ENCODE data around the gene ATAD5. TPM values are rescaled to one million over a fixed set of nuclear protein-coding genes. Genes with fewer than 3 reads are reported as not detected.
A peak's percentile ranks its signal among the peaks of the same experiment; 100 is the strongest.

Gene ATAD5
- total RNA-seq, 4 donors from 2014 or later: 1.1 to 1.6 (median 1.3) TPM

DNA sequence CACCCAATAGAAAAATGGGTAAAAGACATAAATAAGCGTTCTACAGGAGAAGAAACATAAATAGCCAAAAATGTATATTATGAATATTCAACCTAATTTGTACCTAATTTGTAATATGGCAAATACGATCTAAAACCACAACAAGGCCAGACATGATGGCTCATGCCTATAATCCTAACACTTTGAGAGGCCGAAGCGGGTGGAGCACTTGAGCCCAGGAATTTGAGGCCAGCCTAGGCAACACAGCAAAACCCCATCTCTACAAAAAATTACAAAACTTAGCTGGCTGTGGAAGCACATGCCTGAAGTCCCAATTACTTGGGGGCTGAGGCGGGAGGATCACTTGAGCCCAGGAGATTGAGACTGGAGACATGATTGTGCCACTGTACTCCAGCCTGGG, 37.4 kb upstream of the ATAD5 start:
- intact Hi-C loops (cut with DNase I): no loop called here
- TF ChIP-seq POLR2A (IDR thresholded peaks at IDR 0.05): no peak
- TF ChIP-seq, protein P1, sequence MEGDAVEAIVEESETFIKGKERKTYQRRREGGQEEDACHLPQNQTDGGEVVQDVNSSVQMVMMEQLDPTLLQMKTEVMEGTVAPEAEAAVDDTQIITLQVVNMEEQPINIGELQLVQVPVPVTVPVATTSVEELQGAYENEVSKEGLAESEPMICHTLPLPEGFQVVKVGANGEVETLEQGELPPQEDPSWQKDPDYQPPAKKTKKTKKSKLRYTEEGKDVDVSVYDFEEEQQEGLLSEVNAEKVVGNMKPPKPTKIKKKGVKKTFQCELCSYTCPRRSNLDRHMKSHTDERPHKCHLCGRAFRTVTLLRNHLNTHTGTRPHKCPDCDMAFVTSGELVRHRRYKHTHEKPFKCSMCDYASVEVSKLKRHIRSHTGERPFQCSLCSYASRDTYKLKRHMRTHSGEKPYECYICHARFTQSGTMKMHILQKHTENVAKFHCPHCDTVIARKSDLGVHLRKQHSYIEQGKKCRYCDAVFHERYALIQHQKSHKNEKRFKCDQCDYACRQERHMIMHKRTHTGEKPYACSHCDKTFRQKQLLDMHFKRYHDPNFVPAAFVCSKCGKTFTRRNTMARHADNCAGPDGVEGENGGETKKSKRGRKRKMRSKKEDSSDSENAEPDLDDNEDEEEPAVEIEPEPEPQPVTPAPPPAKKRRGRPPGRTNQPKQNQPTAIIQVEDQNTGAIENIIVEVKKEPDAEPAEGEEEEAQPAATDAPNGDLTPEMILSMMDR (IDR thresholded peaks at IDR 0.05): no peak
- H3K9me3 ChIP-seq: no peaks in the 10 kb centered on the region
- H3K36me3 ChIP-seq: peaks cover 4 to 20% of the 10 kb centered on the region in 2 donors
- no peak for DNase-seq
- H3K4me3 ChIP-seq (replicated peaks in 1 of 3): no peak overlapping the region
- WGBS, 2 donors: 95 to 97% methylated on average over 5 of the region's 5 CpGs
- no peaks in the 10 kb centered on the region for H3K27me3 ChIP-seq
- H3K27ac ChIP-seq: no peak overlapping the region
- H3K4me1 ChIP-seq: no peaks in the 10 kb centered on the region

DNA sequence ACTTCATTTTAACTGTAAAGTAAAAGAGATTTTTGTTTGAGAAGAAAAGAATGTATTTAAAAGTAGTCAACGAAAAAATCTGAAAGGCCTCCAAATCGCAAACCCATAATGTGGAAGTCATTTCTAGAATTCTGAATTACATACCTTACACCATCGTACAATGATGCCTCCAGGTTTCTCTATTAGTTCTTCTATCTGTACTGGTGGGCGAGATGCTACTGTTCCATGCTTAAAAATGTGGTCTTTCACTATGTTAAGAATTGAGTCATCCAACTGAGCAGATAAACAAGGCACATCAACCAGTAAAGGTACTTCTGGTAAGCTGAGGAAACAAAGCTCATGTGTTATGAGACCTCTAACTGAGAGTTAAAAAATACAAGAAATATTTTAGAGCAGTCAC, 35.8 kb upstream of the ATAD5 start:
- peaks cover 4 to 17% of the 10 kb centered on the region in 2 donors for H3K36me3 ChIP-seq
- H3K4me1 ChIP-seq: no peaks in the 10 kb centered on the region
- no peak overlapping the region for H3K27ac ChIP-seq
- no peak for DNase-seq
- no peak for TF ChIP-seq POLR2A (IDR thresholded peaks at IDR 0.05)
- TF ChIP-seq, protein P1 (IDR thresholded peaks at IDR 0.05): no peak
- H3K9me3 ChIP-seq: no peaks in the 10 kb centered on the region
- no peaks in the 10 kb centered on the region for H3K27me3 ChIP-seq
- H3K4me3 ChIP-seq (replicated peaks in 1 of 3): no peak overlapping the region
- intact Hi-C loops (cut with DNase I): no loop called here
- WGBS, 2 donors: 87 to 94% methylated on average over 4 of the region's 4 CpGs

DNA sequence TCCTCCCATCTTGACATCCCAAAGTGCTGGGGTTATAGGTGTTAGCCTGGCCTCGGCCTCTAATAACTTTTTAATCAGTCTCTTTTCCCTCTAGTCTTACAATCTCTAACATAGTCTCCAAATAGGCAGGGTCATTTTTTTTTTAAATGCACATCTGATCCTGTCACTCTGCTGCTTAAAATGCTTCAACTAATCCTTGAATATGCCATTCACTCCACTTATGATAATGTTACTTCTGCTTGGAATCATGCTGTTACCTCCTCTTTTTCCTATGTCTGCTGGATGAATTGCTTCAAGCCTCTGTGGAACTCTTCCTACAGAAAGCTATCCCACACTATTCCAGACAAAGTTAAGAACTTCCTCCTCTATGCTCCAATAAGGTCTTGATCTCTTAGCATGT, 30.1 kb upstream of the ATAD5 start:
- no peak for DNase-seq
- no peak for TF ChIP-seq POLR2A (IDR thresholded peaks at IDR 0.05)
- TF ChIP-seq, protein P1 (IDR thresholded peaks at IDR 0.05): no peak
- intact Hi-C loops (cut with DNase I): no loop called here
- Histone ChIP-seq H3K9me3 (no peaks in the 10 kb centered on the region), H3K4me3 (replicated peaks in 1 of 3) (no peak overlapping the region), H3K36me3 (peaks cover 0 to 8% of the 10 kb centered on the region in 2 donors), H3K27me3 (no peaks in the 10 kb centered on the region), H3K27ac (no peak overlapping the region), H3K4me1 (no peaks in the 10 kb centered on the region)
- 97 to 100% methylated on average over 1 of the region's 1 CpG for WGBS, 2 donors

DNA sequence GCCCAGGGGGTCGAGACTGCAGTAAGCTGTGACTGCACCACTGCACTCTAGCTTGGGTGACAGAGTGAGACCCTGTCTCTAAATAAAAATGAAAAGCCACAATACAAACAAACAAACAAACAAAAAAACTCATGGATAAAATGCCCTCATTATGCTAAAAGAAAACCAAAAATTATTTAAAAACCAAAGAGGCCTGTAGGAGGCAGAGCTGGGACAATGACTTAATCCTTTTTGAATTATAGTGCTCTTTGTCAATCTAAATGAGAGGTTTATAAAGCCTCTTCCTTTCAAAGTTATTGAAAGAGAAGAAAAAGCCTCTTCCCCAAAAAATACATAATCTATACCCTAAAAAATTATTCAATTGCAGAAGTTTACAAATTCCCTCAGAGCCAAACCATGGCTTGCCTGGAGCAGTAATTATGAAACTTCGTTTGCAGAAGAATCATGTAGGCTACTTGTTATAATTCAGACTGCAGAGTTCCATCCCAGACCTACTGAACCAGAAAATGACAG, 25.8 kb upstream of the ATAD5 start:
- TF ChIP-seq POLR2A (IDR thresholded peaks at IDR 0.05): no peak
- TF ChIP-seq, protein P1 (IDR thresholded peaks at IDR 0.05): peak in 1 of 6 experiments; percentile 9
- 84 to 86% methylated on average over 2 of the region's 2 CpGs for WGBS, 2 donors
- intact Hi-C loops (cut with DNase I): no loop called here
- no peak for DNase-seq
- Histone ChIP-seq H3K4me1 (no peaks in the 10 kb centered on the region), H3K9me3 (no peaks in the 10 kb centered on the region), H3K27ac (no peak overlapping the region), H3K36me3 (peaks cover 0 to 8% of the 10 kb centered on the region in 2 donors), H3K4me3 (replicated peaks in 1 of 3) (no peak overlapping the region), H3K27me3 (no peaks in the 10 kb centered on the region)

DNA sequence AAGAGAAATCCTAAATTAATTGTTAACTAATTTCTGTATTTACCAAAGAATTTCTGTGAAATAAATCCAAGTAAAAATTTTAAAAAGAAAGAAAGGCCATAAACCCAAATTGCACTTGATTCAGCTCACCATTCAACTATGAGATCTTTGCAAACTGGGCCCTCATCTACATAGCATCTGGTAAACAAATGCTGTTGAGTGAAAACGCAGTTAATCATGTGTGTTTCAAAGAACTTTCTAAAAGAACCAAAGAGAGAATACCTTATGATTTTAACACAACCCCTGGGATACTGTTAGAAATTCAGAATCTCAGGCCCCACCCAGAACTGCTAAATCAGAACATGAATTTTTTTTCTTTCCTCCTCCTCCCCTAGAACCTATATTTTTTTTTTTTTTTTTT, 23.9 kb upstream of the ATAD5 start:
- Histone ChIP-seq H3K9me3 (no peaks in the 10 kb centered on the region), H3K27me3 (no peaks in the 10 kb centered on the region), H3K36me3 (peaks cover 0 to 8% of the 10 kb centered on the region in 2 donors), H3K27ac (no peak overlapping the region), H3K4me1 (no peaks in the 10 kb centered on the region), H3K4me3 (replicated peaks in 1 of 3) (no peak overlapping the region)
- no peak for DNase-seq
- no peak for TF ChIP-seq POLR2A (IDR thresholded peaks at IDR 0.05)
- TF ChIP-seq, protein P1 (IDR thresholded peaks at IDR 0.05): no peak
- 89 to 95% methylated on average over 1 of the region's 1 CpG for WGBS, 2 donors
- intact Hi-C loops (cut with DNase I): no loop called here
